ENCODE measurements around the gene NSMCE1. TPM values are rescaled to one million over a fixed set of nuclear protein-coding genes. Genes with fewer than 3 reads are reported as not detected.

Gene NSMCE1
- total and polyA plus RNA-seq, 2 of the 4 experiments (the other 2 are of a cell fraction) = 47.5 to 120 TPM

DNA sequence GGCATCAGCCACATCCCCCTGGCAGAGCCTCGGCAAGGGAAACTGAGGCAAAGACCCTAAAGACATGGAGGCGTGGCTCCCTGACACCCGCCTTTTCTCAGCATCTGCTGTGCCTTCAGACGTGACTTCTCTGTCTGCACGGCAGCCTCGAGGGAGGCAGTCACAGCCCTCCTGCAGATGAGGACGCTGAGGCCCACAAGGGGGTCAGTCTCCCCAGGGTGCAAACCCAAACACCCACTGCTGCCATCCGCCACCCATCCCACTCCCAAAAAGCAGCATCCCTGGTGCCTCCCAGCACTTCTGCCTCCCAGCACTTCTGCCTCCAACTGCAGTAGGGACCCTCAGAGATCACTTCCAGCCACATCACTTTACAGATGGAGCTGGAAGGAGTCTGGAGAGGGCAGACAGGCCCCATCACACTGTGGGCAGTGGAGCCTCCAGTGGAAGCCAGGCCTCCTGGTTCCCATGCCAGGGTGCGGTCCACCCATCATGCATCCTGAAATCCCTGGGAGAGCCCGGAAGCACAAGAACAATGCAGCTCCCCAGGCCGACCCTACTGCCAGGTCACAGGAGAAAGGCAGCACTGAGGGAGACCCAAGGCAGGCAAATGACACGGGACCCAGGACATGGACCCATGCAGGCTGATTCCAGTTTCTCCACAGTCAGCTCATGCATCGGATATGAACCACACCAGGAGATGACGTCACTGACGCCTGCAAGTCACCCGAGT is 41.4 kb downstream of the NSMCE1 start:
- Histone ChIP-seq H3K27ac (ENCODE audit: insufficient read depth, low read length) (no peak overlapping the region), H3K23ac (ENCODE audit: low read depth, low read length) (no peak overlapping the region), H3K4me2 (ENCODE audit: low read depth, low read length) (no peak overlapping the region), H3K4ac (ENCODE audit: low read depth, low read length) (no peak overlapping the region; the same call in 1 of the 2 replicates), H3K56ac (ENCODE audit: extremely low read depth, insufficient read depth, low read length) (no peak overlapping the region), H2BK120ac (ENCODE audit: low read depth, low read length) (no peak overlapping the region), H3K4me3 (ENCODE audit: insufficient read depth, low read depth, low read length) (no peak overlapping the region), H2AK9ac (replicated peaks; ENCODE audit: low read depth, low read length, poor library complexity) (no peak overlapping the region), H3K14ac (replicated peaks; ENCODE audit: low read depth, low read length) (no peak overlapping the region), H2AFZ (replicated peaks; ENCODE audit: low read length, poor library complexity) (no peak overlapping the region), H3K9ac (ENCODE audit: low read depth, low read length) (no peak overlapping the region), H3K9me1 (ENCODE audit: insufficient read depth, low read length) (peaks cover 20% of the 10 kb centered on the region), H4K8ac (ENCODE audit: low read depth in 2 of 2, low read length in 2 of 2) (no peak overlapping the region), H2BK20ac (ENCODE audit: low read depth, low read length) (no peak overlapping the region), H3K4me1 (ENCODE audit: control insufficient read depth, insufficient read depth, low read length) (peaks cover 17% of the 10 kb centered on the region), H2BK5ac (ENCODE audit: low read depth, low read length, poor library complexity, severe bottlenecking) (no peak overlapping the region), H4K20me1 (ENCODE audit: insufficient read depth, low read length) (no peaks in the 10 kb centered on the region; the same call in 1 of the 2 replicates), H4K5ac (ENCODE audit: low read depth, low read length) (no peak overlapping the region), H4K91ac (ENCODE audit: insufficient read depth, low read depth, low read length) (no peak overlapping the region; the same call in 1 of the 2 replicates), H2BK15ac (ENCODE audit: low read depth, low read length) (no peak overlapping the region), H3K36me3 (ENCODE audit: control insufficient read depth, insufficient read depth, low read length) (peaks cover 45% of the 10 kb centered on the region), H3K27me3 (ENCODE audit: control insufficient read depth, insufficient read depth, low read length) (no peaks in the 10 kb centered on the region), H3K18ac (ENCODE audit: low read depth, low read length) (no peak overlapping the region), H2AK5ac (ENCODE audit: low read depth, low read length) (no peak overlapping the region), H3K9me3 (ENCODE audit: control insufficient read depth, insufficient read depth, low read length) (no peaks in the 10 kb centered on the region), H3K79me1 (ENCODE audit: low read depth in 1 of 2, low read length in 2 of 2) (peaks cover 0 to 18% of the 10 kb centered on the region in 2 experiments; a peak in 2 of 4 replicates)
- ATAC-seq (ENCODE audit: low read depth) = no peak
- dilution Hi-C loops (cut with HindIII; ENCODE audit: low sequenced_read_pairs, unreplicated experiment) (no loop called here), intact Hi-C loops (cut with micrococcal nuclease) (no loop called here), in situ Hi-C loops (cut with MboI; ENCODE audit: low sequenced_read_pairs) (no loop called here)
- CTCF ChIA-PET = no interaction called here
- TF ChIP-seq CHD1 (IDR thresholded peaks at IDR 0.05; ENCODE audit: low read depth, low read length) (no peak), RCOR1 (IDR thresholded peaks at IDR 0.05; ENCODE audit: insufficient replicate concordance, low read length) (no peak), SMC3 (IDR thresholded peaks at IDR 0.05; ENCODE audit: low read depth, low read length) (no peak)
- TF ChIP-seq, protein P1, sequence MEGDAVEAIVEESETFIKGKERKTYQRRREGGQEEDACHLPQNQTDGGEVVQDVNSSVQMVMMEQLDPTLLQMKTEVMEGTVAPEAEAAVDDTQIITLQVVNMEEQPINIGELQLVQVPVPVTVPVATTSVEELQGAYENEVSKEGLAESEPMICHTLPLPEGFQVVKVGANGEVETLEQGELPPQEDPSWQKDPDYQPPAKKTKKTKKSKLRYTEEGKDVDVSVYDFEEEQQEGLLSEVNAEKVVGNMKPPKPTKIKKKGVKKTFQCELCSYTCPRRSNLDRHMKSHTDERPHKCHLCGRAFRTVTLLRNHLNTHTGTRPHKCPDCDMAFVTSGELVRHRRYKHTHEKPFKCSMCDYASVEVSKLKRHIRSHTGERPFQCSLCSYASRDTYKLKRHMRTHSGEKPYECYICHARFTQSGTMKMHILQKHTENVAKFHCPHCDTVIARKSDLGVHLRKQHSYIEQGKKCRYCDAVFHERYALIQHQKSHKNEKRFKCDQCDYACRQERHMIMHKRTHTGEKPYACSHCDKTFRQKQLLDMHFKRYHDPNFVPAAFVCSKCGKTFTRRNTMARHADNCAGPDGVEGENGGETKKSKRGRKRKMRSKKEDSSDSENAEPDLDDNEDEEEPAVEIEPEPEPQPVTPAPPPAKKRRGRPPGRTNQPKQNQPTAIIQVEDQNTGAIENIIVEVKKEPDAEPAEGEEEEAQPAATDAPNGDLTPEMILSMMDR (conservative IDR thresholded peaks at IDR 0.05; ENCODE audit: low read depth, low read length) = no peak
- WGBS, 2 experiments (ENCODE audit: extremely low coverage in 2 of 2, insufficient read length in 1 of 2) = 92% methylated on average over 10 of the region's 16 CpGs; no CpG with 5 or more reads in 1 of the 2 experiments
- no TSS peak for BruUV-seq (replicated peaks)
- POLR2A ChIA-PET (ENCODE audit: unreplicated experiment) = interaction anchor here (0.6 kb wide), 1 partner anchor 22 kb away, joined by 3 read pairs; no protein-coding TSS in a partner anchor
- DNase-seq = no peak
